Measurements from ENCODE around the gene ID2. TPM values are rescaled to one million over a fixed set of nuclear protein-coding genes. Genes with fewer than 3 reads are reported as not detected.

ID2 gene
- total and polyA plus RNA-seq, 2 of the 13 experiments (the other 11 are each of a cell fraction or from before 2014, with no cell fraction given): 214 to 719 TPM

- no peak for TF ChIP-seq HBP1 (CRISPR knock-in tag; IDR thresholded peaks at IDR 0.05; ENCODE audit: low read depth)
- no peak for TF ChIP-seq MTF2 (CRISPR knock-in tag; IDR thresholded peaks at IDR 0.05; ENCODE audit: borderline replicate concordance)
- TF ChIP-seq HDAC2 (CRISPR knock-in tag; IDR thresholded peaks at IDR 0.05): peak; percentile 80
- TF ChIP-seq ZBTB20 (CRISPR knock-in tag; IDR thresholded peaks at IDR 0.05; ENCODE audit: borderline replicate concordance, low read depth): peak; percentile 53; the same call in 1 of the 2 replicates
- peak; percentile 72; the same call in 1 of the 2 replicates for TF ChIP-seq IKZF5 (CRISPR knock-in tag; IDR thresholded peaks at IDR 0.05)
- TF ChIP-seq ZNF691 (CRISPR knock-in tag; IDR thresholded peaks at IDR 0.05; ENCODE audit: borderline replicate concordance, low read depth): peak; percentile 83; the same call in 1 of the 2 replicates
- TF ChIP-seq KAT7 (CRISPR knock-in tag; IDR thresholded peaks at IDR 0.05; ENCODE audit: borderline replicate concordance): 0 out of 2 replicates have a peak, but pooled peaks have one; percentile 43
- TF ChIP-seq PRDM15 (CRISPR knock-in tag; IDR thresholded peaks at IDR 0.05): peak; percentile 43; the same call in 1 of the 2 replicates
- TF ChIP-seq KDM1A (CRISPR knock-in tag; IDR thresholded peaks at IDR 0.05): peak; percentile 62; the same call in 1 of the 2 replicates
Measured at GRCh38 chr2:8675543-8675942, 6.3 kb upstream of the ID2 start (continued).

All from HepG2 (cell line).